ENCODE measurements around the gene CLIC5.

The CLIC5 gene

DNA sequence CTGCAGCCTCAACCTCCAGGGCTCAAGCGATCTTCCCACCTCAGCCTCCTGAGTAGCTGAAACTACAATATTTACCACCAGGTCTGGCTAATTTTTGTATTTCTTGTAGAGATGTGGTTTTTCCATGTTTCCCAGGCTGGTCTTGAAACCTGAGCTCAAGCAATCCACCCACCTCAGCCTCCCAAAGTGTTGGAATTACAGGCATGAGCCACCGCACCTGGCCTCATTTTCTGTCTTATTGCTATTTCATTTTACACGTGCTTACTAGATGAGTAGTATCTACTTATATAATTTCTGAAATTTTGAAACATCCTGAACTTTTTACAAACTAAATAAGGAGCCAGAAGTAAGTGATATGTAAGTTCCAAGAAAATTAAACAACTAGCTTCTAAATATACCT, 34.6 kb downstream of the CLIC5 start:
- no peaks in the 10 kb centered on the region for H3K9me3 Mint-ChIP-seq
- DNase-seq (no peak), ATAC-seq (replicated peaks) (no peak)
- H3K4me1 Mint-ChIP-seq (ENCODE audit: low read depth in 2 of 2), result peaks cover 13 to 16% of the 10 kb centered on the region in 2 donors
- H3K27me3 Mint-ChIP-seq, result no peaks in the 10 kb centered on the region
- H3K36me3 Mint-ChIP-seq (ENCODE audit: insufficient read depth), result no peaks in the 10 kb centered on the region
- H3K27ac Mint-ChIP-seq, result no peak overlapping the region
- no peak overlapping the region for H3K4me3 Mint-ChIP-seq

DNA sequence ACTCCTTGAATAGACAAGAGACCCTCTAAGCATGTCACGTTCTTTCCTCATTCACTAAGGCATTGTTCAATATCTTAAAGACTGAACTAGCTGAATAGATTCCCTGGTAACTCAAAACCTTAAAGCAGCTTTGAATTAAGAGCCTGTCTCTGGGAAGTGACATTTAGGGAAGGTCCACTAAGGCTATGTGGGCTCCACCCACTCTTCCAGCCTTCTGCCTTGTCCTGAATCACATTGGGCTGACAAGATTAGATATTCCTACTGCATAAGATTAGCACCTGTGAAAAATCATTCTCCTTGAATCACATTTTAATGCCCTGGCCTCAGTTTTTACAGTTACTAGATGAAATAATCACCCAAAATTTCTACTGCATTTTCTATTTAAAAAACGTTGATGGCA, 36.3 kb downstream of the CLIC5 start:
- Mint-ChIP-seq H3K36me3 (ENCODE audit: insufficient read depth) (no peaks in the 10 kb centered on the region), H3K27ac (no peak overlapping the region), H3K27me3 (no peaks in the 10 kb centered on the region), H3K4me3 (no peak overlapping the region), H3K4me1 (ENCODE audit: low read depth in 2 of 2) (peaks cover 2 to 3% of the 10 kb centered on the region in 2 donors), H3K9me3 (no peaks in the 10 kb centered on the region)
- no peak for DNase-seq
- no peak for ATAC-seq (replicated peaks)

DNA sequence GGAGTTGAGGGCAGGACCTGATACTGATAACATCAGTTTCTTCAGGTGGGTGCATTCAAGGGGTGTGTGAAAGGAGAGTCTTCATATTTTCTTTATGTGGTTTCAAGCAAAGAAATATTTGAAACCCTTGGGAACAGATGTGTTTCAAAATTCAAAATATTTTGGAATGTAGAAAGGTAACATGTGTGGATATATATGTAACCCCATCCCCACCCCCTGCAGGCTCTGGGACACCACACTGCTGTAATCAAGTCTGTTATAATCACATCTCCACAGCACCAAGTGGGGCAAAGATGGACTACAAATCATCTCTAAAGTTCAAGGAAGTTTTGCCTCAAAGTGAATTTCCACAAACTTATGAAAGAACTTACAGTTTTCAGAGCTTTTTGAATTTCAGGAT, 41.1 kb downstream of the CLIC5 start:
- no peaks in the 10 kb centered on the region for H3K9me3 Mint-ChIP-seq
- no peaks in the 10 kb centered on the region for H3K36me3 Mint-ChIP-seq (ENCODE audit: insufficient read depth)
- peaks cover 0 to 2% of the 10 kb centered on the region in 2 donors for H3K4me1 Mint-ChIP-seq (ENCODE audit: low read depth in 2 of 2)
- no peak for DNase-seq
- H3K27me3 Mint-ChIP-seq, result no peaks in the 10 kb centered on the region
- no peak overlapping the region for H3K4me3 Mint-ChIP-seq
- no peak for ATAC-seq (replicated peaks)
- H3K27ac Mint-ChIP-seq, result no peak overlapping the region

DNA sequence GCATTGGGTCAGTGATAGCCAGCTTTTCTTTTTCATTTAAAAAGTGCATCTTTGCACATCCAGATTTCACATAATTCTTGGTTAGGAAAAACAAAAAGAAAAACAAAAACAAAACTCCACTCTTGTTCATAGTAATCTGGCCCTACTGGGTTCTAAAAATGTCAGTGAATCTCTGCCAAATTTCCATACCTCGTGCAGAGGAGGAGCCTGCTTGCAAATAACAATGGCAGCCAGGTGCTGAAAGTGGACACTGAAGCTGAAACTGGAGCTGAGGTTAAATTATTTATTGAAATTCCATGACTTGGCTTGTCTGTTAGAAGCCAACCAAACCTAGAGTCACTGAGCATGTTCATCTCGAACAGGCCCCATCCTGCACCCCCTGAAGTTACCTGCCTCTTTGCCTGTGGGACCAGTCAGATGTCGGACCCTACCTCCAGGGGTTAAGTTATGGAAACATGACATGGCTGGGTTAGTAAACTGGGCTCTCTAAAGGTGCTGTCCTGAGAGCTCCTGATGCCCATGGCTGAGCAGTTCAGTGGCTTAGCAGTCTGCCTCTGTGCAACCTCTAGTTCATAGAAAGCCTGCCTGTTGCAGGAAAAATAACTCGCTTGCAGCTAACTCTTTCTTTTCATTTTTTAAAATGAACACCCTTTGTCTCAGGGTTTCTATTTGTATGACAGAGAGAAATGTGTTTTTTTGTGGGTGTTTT, 42.7 kb downstream of the CLIC5 start:
- Mint-ChIP-seq H3K27ac (no peak overlapping the region), H3K9me3 (no peaks in the 10 kb centered on the region), H3K4me1 (ENCODE audit: low read depth in 2 of 2) (peaks cover 0 to 2% of the 10 kb centered on the region in 2 donors), H3K4me3 (no peak overlapping the region), H3K27me3 (no peaks in the 10 kb centered on the region), H3K36me3 (ENCODE audit: insufficient read depth) (no peaks in the 10 kb centered on the region)
- ATAC-seq (replicated peaks) (no peak), DNase-seq (no peak)

DNA sequence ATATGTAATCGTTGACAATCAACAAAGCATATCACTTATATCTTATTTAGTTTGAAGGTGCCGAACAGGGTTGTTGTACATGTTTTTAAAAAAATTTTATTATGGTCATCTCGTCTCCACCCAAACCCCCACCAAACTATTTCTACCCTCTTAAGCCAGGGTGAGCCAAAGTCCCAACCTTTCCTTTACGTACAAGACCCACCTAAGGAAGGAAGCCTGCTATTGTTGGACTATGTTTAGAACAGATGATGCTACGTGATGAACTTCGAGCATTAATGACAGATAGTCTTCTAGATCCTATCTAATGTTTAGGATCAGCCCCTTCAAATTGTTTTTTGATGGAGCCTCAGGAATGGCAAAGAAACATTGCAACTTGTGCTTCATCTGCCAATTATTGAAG, 44.4 kb downstream of the CLIC5 start:
- no peak for DNase-seq
- H3K9me3 Mint-ChIP-seq, result no peaks in the 10 kb centered on the region
- H3K4me1 Mint-ChIP-seq (ENCODE audit: low read depth in 2 of 2), result peaks cover 4 to 13% of the 10 kb centered on the region in 2 donors
- no peaks in the 10 kb centered on the region for H3K27me3 Mint-ChIP-seq
- ATAC-seq (replicated peaks), result no peak
- no peak overlapping the region for H3K27ac Mint-ChIP-seq
- H3K4me3 Mint-ChIP-seq, result no peak overlapping the region
- no peaks in the 10 kb centered on the region for H3K36me3 Mint-ChIP-seq (ENCODE audit: insufficient read depth)

DNA sequence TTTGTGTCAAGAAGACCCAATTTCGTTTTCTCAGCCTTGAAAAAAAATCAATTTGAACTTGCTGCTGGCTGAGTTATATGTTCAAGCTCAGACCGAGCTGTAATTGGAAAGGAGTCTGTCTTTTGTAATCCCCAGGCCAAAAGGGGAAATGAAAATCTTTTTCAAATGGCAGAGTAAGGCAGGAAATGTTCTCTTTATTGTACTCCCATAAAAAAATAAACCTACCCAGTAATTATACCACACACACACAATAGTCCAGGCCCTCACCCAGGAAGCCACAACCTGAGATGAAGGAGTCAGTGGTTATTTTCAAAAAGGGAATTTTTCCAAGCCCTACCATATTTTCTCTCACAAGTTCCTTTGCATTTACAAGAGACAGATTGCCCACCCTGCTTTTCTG, 45.3 kb downstream of the CLIC5 start:
- Mint-ChIP-seq H3K4me1 (ENCODE audit: low read depth in 2 of 2) (peaks cover 4 to 13% of the 10 kb centered on the region in 2 donors), H3K27ac (no peak overlapping the region), H3K36me3 (ENCODE audit: insufficient read depth) (no peaks in the 10 kb centered on the region), H3K27me3 (no peaks in the 10 kb centered on the region), H3K4me3 (no peak overlapping the region), H3K9me3 (no peaks in the 10 kb centered on the region)
- DNase-seq, result no peak
- no peak for ATAC-seq (replicated peaks)

DNA sequence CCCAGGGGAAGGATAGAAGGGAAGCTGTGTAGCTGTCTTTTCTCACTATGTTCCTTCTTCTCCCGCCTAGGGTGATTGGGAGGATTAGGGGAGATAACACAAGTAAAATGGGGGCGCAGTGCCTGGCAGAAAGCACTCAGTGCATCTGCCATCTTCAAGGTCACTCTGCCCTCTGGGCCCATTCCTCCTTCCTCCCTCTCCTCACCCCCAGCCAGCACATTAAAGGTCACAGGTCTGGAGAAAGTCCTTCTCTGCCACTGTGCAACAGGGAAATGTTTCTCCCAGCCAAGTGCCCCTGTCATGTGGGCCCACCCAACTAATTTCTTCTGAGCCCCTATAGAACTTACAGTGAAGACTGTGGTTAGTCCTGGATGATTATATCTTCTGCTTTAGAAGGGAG, 45.8 kb downstream of the CLIC5 start:
- no peaks in the 10 kb centered on the region for H3K27me3 Mint-ChIP-seq
- H3K4me3 Mint-ChIP-seq, result no peak overlapping the region
- H3K27ac Mint-ChIP-seq, result no peak overlapping the region
- H3K4me1 Mint-ChIP-seq (ENCODE audit: low read depth in 2 of 2), result peaks cover 4 to 13% of the 10 kb centered on the region in 2 donors
- DNase-seq (no peak), ATAC-seq (replicated peaks) (no peak)
- H3K36me3 Mint-ChIP-seq (ENCODE audit: insufficient read depth), result no peaks in the 10 kb centered on the region
- no peaks in the 10 kb centered on the region for H3K9me3 Mint-ChIP-seq

DNA sequence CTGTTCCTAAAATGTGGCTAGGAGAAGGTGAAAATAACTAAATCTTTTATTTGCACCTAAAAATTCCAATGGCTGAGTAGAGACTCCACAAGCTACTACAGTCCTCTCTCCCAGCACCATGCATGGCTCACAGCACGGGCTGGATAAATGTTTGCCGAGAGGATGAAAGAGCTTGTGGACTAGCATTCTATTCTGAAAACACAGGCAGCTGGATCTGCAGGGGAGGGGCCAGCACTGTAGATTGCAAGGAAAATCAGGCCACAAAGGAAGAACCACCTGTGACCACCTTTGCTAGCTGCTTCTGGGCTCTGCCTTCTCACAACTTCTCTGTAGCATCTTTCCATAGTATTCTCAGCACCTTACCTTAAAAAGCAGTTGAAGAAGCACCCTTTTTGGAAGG, 46.6 kb downstream of the CLIC5 start:
- H3K27me3 Mint-ChIP-seq, result no peaks in the 10 kb centered on the region
- no peak overlapping the region for H3K27ac Mint-ChIP-seq
- H3K4me3 Mint-ChIP-seq, result no peak overlapping the region
- DNase-seq (no peak), ATAC-seq (replicated peaks) (no peak)
- peaks cover 4 to 13% of the 10 kb centered on the region in 2 donors for H3K4me1 Mint-ChIP-seq (ENCODE audit: low read depth in 2 of 2)
- H3K9me3 Mint-ChIP-seq, result no peaks in the 10 kb centered on the region
- no peaks in the 10 kb centered on the region for H3K36me3 Mint-ChIP-seq (ENCODE audit: insufficient read depth)

DNA sequence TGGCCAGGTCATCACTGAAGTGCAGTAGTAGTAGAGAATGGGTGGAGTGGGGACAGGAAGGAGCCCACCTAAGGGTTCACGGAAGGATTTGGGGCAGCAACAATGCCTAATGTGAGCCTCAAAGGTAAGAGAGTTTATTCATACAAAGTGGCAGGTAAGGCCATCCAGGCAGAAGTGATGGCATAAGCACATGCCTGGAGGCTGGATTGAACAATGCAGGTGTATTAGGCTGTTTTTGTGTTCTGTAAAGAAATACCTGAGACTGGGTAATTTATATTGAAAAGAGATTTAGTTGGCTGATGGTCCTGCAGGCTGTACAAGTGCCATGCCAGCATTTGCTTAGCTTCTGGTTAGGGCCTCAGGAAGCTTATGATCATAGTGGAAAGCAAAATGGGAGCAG, 48.3 kb downstream of the CLIC5 start:
- Mint-ChIP-seq H3K4me3 (no peak overlapping the region), H3K4me1 (ENCODE audit: low read depth in 2 of 2) (peaks cover 4 to 13% of the 10 kb centered on the region in 2 donors)
- no peak for ATAC-seq (replicated peaks)

DNA sequence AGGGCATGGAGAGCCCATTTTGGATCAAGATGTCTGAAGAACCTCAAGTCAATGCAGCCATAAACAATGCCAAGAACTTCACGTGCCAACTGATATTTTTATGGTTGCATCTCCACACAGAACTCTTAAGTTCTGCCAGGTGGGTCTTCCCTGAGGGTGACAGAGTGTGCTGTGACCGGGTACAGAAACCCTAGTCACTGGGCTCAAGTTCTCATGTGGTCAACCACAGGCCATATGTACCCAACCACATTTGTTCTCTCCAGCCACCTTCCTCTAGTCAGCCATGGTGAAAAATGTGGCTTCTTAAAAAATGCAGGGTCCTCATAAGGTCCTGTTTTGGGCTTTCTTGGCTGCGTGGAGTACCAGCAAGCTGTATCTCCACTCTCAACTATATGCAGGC, 48.9 kb downstream of the CLIC5 start:
- Mint-ChIP-seq H3K4me3 (no peak overlapping the region), H3K27me3 (no peaks in the 10 kb centered on the region), H3K36me3 (ENCODE audit: insufficient read depth) (peaks cover 2% of the 10 kb centered on the region), H3K27ac (no peak overlapping the region), H3K4me1 (ENCODE audit: low read depth in 2 of 2) (peaks cover 4 to 13% of the 10 kb centered on the region in 2 donors), H3K9me3 (no peaks in the 10 kb centered on the region)
- ATAC-seq (replicated peaks), result no peak
- DNase-seq, result no peak

More for the DNA sequence above, 48.3 kb downstream of the CLIC5 start:
- DNase-seq, result no peak
- Mint-ChIP-seq H3K27me3 (no peaks in the 10 kb centered on the region), H3K36me3 (ENCODE audit: insufficient read depth) (no peaks in the 10 kb centered on the region), H3K27ac (no peak overlapping the region), H3K9me3 (no peaks in the 10 kb centered on the region)

DNA sequence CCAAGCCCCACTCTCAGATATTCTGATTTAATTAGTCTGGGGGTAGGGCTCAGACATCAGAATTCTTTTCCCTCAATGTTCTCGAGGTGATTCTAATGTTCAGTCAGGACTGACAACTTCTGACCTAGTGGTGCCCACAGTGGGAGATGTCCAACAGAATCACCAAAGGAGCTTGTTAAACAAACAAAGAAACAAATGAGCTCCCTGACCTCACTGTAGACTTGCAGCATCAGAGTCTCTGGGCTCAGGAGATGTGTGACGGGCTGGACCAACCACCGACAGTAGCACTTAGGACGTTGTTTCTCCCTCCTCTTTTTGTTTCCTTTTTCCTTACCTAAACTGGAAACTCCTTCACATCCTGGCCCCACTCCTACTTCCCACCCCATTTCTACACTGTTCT, 49.3 kb downstream of the CLIC5 start:
- no peak for ATAC-seq (replicated peaks)
- DNase-seq, result no peak
- H3K27ac Mint-ChIP-seq, result no peak overlapping the region
- peaks cover 4 to 13% of the 10 kb centered on the region in 2 donors for H3K4me1 Mint-ChIP-seq (ENCODE audit: low read depth in 2 of 2)
- H3K36me3 Mint-ChIP-seq (ENCODE audit: insufficient read depth), result peaks cover 2% of the 10 kb centered on the region
- no peaks in the 10 kb centered on the region for H3K27me3 Mint-ChIP-seq
- H3K9me3 Mint-ChIP-seq, result no peaks in the 10 kb centered on the region
- no peak overlapping the region for H3K4me3 Mint-ChIP-seq

DNA sequence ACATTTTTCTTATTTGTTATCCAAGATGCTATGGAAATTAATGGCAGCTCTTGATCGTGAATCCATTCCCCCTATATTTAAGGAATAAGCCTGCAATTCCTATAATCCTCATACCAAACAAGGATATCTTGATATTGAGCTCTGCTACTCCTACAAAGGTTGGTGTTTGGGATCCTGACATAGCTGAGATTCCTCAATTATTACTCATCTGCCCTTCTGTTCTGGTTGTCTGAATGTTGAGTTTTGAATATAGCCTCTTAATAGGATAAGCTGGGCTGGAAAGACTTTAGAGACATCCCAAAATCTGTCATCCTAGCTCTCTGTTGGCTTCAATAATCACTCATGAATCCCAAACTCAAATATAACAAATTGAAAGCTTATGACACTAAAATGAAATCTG, 49.9 kb downstream of the CLIC5 start:
- no peak for DNase-seq
- Mint-ChIP-seq H3K36me3 (ENCODE audit: insufficient read depth) (peaks cover 2% of the 10 kb centered on the region), H3K4me1 (ENCODE audit: low read depth in 2 of 2) (peaks cover 4 to 13% of the 10 kb centered on the region in 2 donors), H3K9me3 (no peaks in the 10 kb centered on the region), H3K27me3 (no peaks in the 10 kb centered on the region), H3K4me3 (no peak overlapping the region), H3K27ac (no peak overlapping the region)
- ATAC-seq (replicated peaks), result no peak

DNA sequence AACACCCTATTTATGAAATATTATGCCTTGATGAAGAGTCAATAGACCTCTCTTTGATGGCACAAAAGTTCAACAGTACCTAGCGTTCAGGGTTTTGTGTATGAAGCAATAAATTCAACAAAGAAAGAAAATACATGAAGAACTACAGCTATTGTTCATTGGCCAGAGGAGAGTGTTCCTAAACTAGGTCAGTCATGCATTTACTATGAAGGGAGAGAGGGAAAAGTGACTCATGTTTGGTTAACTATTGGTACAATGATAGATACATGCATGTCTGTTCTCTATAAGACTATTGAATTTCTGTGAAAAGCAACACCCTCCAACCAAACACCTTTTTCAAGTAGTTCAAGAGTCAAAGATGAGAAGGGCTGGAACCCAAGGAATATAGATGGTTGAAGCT, 50.7 kb downstream of the CLIC5 start:
- Mint-ChIP-seq H3K4me1 (ENCODE audit: low read depth in 2 of 2) (peaks cover 4 to 16% of the 10 kb centered on the region in 2 donors), H3K36me3 (ENCODE audit: insufficient read depth) (peaks cover 2% of the 10 kb centered on the region), H3K9me3 (no peaks in the 10 kb centered on the region), H3K27me3 (no peaks in the 10 kb centered on the region), H3K4me3 (no peak overlapping the region), H3K27ac (no peak overlapping the region)
- ATAC-seq (replicated peaks) (no peak), DNase-seq (no peak)

DNA sequence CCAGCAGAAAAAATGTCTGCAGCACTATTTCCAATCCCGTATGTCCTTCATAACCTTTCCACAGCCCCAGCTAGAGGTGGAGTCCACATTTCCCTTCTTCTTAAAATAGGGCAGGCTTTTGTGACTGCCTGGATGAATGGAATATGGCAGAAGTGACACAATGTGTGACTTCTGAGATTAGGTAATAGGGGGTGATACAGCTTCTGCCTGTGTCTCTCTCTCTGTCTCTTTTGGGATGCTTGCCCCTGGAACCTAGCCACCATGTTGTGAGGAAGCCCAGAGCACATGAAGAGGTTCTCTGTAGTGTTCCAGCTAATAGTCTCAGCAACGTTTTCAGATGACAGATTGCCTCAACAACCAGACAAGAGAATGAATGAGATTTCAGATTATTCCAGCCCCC, 51.4 kb downstream of the CLIC5 start:
- no peaks in the 10 kb centered on the region for H3K27me3 Mint-ChIP-seq
- H3K4me1 Mint-ChIP-seq (ENCODE audit: low read depth in 2 of 2), result peaks cover 4 to 14% of the 10 kb centered on the region in 2 donors
- no peak overlapping the region for H3K27ac Mint-ChIP-seq
- DNase-seq, result no peak
- no peak overlapping the region for H3K4me3 Mint-ChIP-seq
- ATAC-seq (replicated peaks), result no peak
- peaks cover 2% of the 10 kb centered on the region for H3K36me3 Mint-ChIP-seq (ENCODE audit: insufficient read depth)
- no peaks in the 10 kb centered on the region for H3K9me3 Mint-ChIP-seq
